ENCODE measurements around the gene NPB.

Gene NPB

GRCh38 chr17:81920612-81921536 lies 18.8 kb downstream of the NPB start:
- no peak for TF ChIP-seq CTCF (IDR thresholded peaks at IDR 0.05)

GRCh38 chr17:81921537-81921862 lies 19.5 kb downstream of the NPB start:
- no peak for TF ChIP-seq CTCF (IDR thresholded peaks at IDR 0.05)

- TF ChIP-seq CTCF (IDR thresholded peaks at IDR 0.05): no peak
Measured at GRCh38 chr17:81921996-81922565, 20.0 kb downstream of the NPB start.

- no peak for TF ChIP-seq CTCF (IDR thresholded peaks at IDR 0.05)
Measured at GRCh38 chr17:81922566-81923301, 20.7 kb downstream of the NPB start.

- no peak for TF ChIP-seq CTCF (IDR thresholded peaks at IDR 0.05)
Measured at GRCh38 chr17:81923302-81924260, 21.5 kb downstream of the NPB start.

- TF ChIP-seq CTCF (IDR thresholded peaks at IDR 0.05): no peak
Measured at GRCh38 chr17:81924557-81925532, 22.8 kb downstream of the NPB start.

All from LNCAP (cell line).